ENCODE measurements around the gene LRRC52. TPM values are rescaled to one million over a fixed set of nuclear protein-coding genes. Genes with fewer than 3 reads are reported as not detected.
"Not testable (repeated sequence)": the region's sequence is repeated elsewhere in the genome, so short reads cannot be mapped to it uniquely, and the experiment has no call there.

LRRC52 gene
- total and polyA plus RNA-seq, 2 of the 13 experiments (the other 11 are each of a cell fraction or from before 2014, with no cell fraction given) = not detected

- no peaks in the 10 kb centered on the region for H3K9me3 ChIP-seq (ENCODE audit: low read length)
- no peak overlapping the region for H3K9ac ChIP-seq (ENCODE audit: insufficient read depth, low read depth, low read length)
- H2AFZ ChIP-seq (ENCODE audit: low read length) = no peak overlapping the region
- in situ Hi-C loops (cut with HindIII; ENCODE audit: extremely low pct_ligation_motif_present, low pct_unique_long_range_greater_than_20kb) = no loop called here
- no peak overlapping the region for H3K4me2 ChIP-seq (ENCODE audit: low read depth, low read length)
- no TSS peak for BruUV-seq (replicated peaks)
- WGBS (ENCODE audit: low lambda C conversion rate) = 43% methylated on average over 4 of the region's 4 CpGs
- ATAC-seq (no peak), DNase-seq (ENCODE audit: low spot score) (no peak), FAIRE-seq (no peak)
- no peak for TF ChIP-seq TFDP2 (CRISPR knock-in tag; IDR thresholded peaks at IDR 0.05)
- no peak for TF ChIP-seq REPIN1 (CRISPR knock-in tag; IDR thresholded peaks at IDR 0.05; ENCODE audit: borderline replicate concordance, low read depth)
- TF ChIP-seq, protein P1, sequence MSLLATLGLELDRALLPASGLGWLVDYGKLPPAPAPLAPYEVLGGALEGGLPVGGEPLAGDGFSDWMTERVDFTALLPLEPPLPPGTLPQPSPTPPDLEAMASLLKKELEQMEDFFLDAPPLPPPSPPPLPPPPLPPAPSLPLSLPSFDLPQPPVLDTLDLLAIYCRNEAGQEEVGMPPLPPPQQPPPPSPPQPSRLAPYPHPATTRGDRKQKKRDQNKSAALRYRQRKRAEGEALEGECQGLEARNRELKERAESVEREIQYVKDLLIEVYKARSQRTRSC (CRISPR knock-in tag; IDR thresholded peaks at IDR 0.05; ENCODE audit: low read depth) = no peak
- no peak for TF ChIP-seq ZNF747 (CRISPR knock-in tag; IDR thresholded peaks at IDR 0.05; ENCODE audit: borderline replicate concordance)
- no peak for TF ChIP-seq POGZ (CRISPR knock-in tag; IDR thresholded peaks at IDR 0.05)
- no peak for TF ChIP-seq HOXA7 (CRISPR knock-in tag; IDR thresholded peaks at IDR 0.05)
- TF ChIP-seq GTF3A (CRISPR knock-in tag; conservative IDR thresholded peaks at IDR 0.05) = no peak
- TF ChIP-seq, protein P2, sequence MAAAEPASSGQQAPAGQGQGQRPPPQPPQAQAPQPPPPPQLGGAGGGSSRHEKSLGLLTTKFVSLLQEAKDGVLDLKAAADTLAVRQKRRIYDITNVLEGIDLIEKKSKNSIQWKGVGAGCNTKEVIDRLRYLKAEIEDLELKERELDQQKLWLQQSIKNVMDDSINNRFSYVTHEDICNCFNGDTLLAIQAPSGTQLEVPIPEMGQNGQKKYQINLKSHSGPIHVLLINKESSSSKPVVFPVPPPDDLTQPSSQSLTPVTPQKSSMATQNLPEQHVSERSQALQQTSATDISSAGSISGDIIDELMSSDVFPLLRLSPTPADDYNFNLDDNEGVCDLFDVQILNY (CRISPR knock-in tag; conservative IDR thresholded peaks at IDR 0.05) = no peak
- TF ChIP-seq CEBPG (CRISPR knock-in tag; IDR thresholded peaks at IDR 0.05) = no peak
- H3K4me1 ChIP-seq (ENCODE audit: insufficient read depth, low read length) = peaks cover 20% of the 10 kb centered on the region
- CTCF ChIA-PET (ENCODE audit: low intra/inter-chr PET ratio, low total read pairs) = no interaction called here
- no peak overlapping the region for H3K27ac ChIP-seq (ENCODE audit: extremely low read length, insufficient read depth, low read length)
- H4K20me1 ChIP-seq (ENCODE audit: insufficient read depth, low read length) = no peaks in the 10 kb centered on the region
- POLR2A ChIA-PET = no interaction called here
- no peaks in the 10 kb centered on the region for H3K36me3 ChIP-seq (replicated peaks in 1 of 2; ENCODE audit: control insufficient read depth in 1 of 2, insufficient read depth in 2 of 2, low read length in 2 of 2)
- H3K4me3 ChIP-seq (replicated peaks in 1 of 3; ENCODE audit: insufficient read depth in 1 of 3, low read depth in 2 of 3, low read length in 3 of 3) = no peak overlapping the region
- intact Hi-C loops (cut with micrococcal nuclease; ENCODE audit: unreplicated experiment) = no loop called here
- H3K27me3 ChIP-seq (ENCODE audit: control insufficient read depth in 1 of 2, insufficient read depth in 2 of 2, low read length in 2 of 2) = no peaks in the 10 kb centered on the region; a peak in 1 of 5 replicates
- H3K79me2 ChIP-seq (ENCODE audit: insufficient read depth, low read length) = no peaks in the 10 kb centered on the region
These were observed 61.4 kb downstream of the LRRC52 start for GRCh38 chr1:165605246-165605645.

- 82% methylated on average over 11 of the region's 12 CpGs for WGBS (ENCODE audit: low lambda C conversion rate)
- POLR2A ChIA-PET; H3K4me1 ChIP-seq (ENCODE audit: insufficient read depth, low read length): not testable (repeated sequence)
These were observed 62.9 kb downstream of the LRRC52 start for GRCh38 chr1:165606676-165607075.

More at GRCh38 chr1:165606676-165607075, 62.9 kb downstream of the LRRC52 start:
- H3K27me3 ChIP-seq (ENCODE audit: control insufficient read depth in 1 of 2, insufficient read depth in 2 of 2, low read length in 2 of 2); H3K4me2 ChIP-seq (ENCODE audit: low read depth, low read length); in situ Hi-C loops (cut with HindIII; ENCODE audit: extremely low pct_ligation_motif_present, low pct_unique_long_range_greater_than_20kb); intact Hi-C loops (cut with micrococcal nuclease; ENCODE audit: unreplicated experiment); H3K79me2 ChIP-seq (ENCODE audit: insufficient read depth, low read length); FAIRE-seq; BruUV-seq (replicated peaks); CTCF ChIA-PET (ENCODE audit: low intra/inter-chr PET ratio, low total read pairs); H3K36me3 ChIP-seq (replicated peaks in 1 of 2; ENCODE audit: control insufficient read depth in 1 of 2, insufficient read depth in 2 of 2, low read length in 2 of 2); H2AFZ ChIP-seq (ENCODE audit: low read length); ATAC-seq; H3K4me3 ChIP-seq (replicated peaks in 1 of 3; ENCODE audit: insufficient read depth in 1 of 3, low read depth in 2 of 3, low read length in 3 of 3); H4K20me1 ChIP-seq (ENCODE audit: insufficient read depth, low read length); H3K9me3 ChIP-seq (ENCODE audit: low read length); H3K27ac ChIP-seq (ENCODE audit: extremely low read length, insufficient read depth, low read length); H3K9ac ChIP-seq (ENCODE audit: insufficient read depth, low read depth, low read length); DNase-seq (ENCODE audit: low spot score): not testable (repeated sequence)

Measured in HepG2 (cell line).